Measurements from ENCODE around the gene NCAM1. TPM values are rescaled to one million over a fixed set of nuclear protein-coding genes. Genes with fewer than 3 reads are reported as not detected.

NCAM1 gene
- total and polyA plus RNA-seq, 2 of the 13 experiments (the other 11 are each of a cell fraction or from before 2014, with no cell fraction given), result 0.05 TPM; not detected in 1

DNA sequence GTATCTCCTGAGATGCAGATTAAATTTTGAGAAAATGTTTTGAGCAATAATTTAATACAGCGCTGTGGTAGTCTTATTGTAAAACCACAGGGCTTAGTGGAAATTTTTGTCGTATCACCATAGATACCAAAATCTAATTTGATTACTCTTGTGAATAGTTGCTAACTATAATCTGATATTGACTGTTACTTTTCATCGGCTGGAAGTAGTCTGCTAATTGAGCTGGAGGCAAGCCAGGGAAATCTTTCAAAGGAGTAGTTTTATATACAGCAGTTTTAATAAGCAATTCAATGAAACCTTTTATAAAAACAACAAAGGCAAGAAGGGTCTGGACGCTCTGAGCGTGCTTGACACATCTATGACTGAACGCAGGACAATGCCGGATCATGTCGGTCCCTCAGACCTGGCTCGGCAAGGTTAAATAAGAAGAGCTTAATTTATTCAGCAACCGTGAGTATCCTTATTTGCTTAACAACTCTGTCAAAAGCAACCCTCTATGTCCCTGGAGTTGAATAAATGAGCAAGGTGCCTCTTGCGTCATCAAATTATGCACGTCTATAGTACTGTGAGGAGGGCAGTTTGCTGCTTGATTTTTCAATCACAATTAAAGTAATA is 121.2 kb downstream of the NCAM1 start:
- Histone ChIP-seq H3K4me1 (ENCODE audit: insufficient read depth, low read length) (no peaks in the 10 kb centered on the region), H3K4me3 (replicated peaks in 1 of 3; ENCODE audit: insufficient read depth in 1 of 3, low read depth in 2 of 3, low read length in 3 of 3) (no peak overlapping the region), H2AFZ (ENCODE audit: low read length) (no peak overlapping the region), H4K20me1 (ENCODE audit: insufficient read depth, low read length) (no peaks in the 10 kb centered on the region), H3K9me3 (ENCODE audit: low read length) (no peaks in the 10 kb centered on the region), H3K4me2 (ENCODE audit: low read depth, low read length) (no peak overlapping the region), H3K27ac (ENCODE audit: extremely low read length, insufficient read depth, low read length) (no peak overlapping the region), H3K36me3 (replicated peaks in 1 of 2; ENCODE audit: control insufficient read depth in 1 of 2, insufficient read depth in 2 of 2, low read length in 2 of 2) (no peaks in the 10 kb centered on the region), H3K79me2 (ENCODE audit: insufficient read depth, low read length) (no peaks in the 10 kb centered on the region), H3K27me3 (ENCODE audit: control insufficient read depth in 1 of 2, insufficient read depth in 2 of 2, low read length in 2 of 2) (peaks cover 0 to 8% of the 10 kb centered on the region in 2 experiments; a peak in 2 of 5 replicates), H3K9ac (ENCODE audit: insufficient read depth, low read depth, low read length) (no peak overlapping the region)
- POLR2A ChIA-PET, result no interaction called here
- 40% methylated on average over 12 of the region's 12 CpGs for WGBS (ENCODE audit: low lambda C conversion rate)
- BruUV-seq (replicated peaks), result no TSS peak
- TF ChIP-seq ETS1 (CRISPR knock-in tag; IDR thresholded peaks at IDR 0.05) (no peak), CEBPB (IDR thresholded peaks at IDR 0.05; ENCODE audit: borderline replicate concordance, low read depth, low read length) (peak; percentile 29; the same call in 1 of the 2 replicates), NKX3-1 (CRISPR knock-in tag; IDR thresholded peaks at IDR 0.05) (no peak)
- intact Hi-C loops (cut with micrococcal nuclease; ENCODE audit: unreplicated experiment) (no loop called here), in situ Hi-C loops (cut with HindIII; ENCODE audit: extremely low pct_ligation_motif_present, low pct_unique_long_range_greater_than_20kb) (no loop called here)
- FAIRE-seq (no peak), DNase-seq (ENCODE audit: low spot score) (no peak), ATAC-seq (no peak)
- CTCF ChIA-PET (ENCODE audit: low intra/inter-chr PET ratio, low total read pairs), result no interaction called here

DNA sequence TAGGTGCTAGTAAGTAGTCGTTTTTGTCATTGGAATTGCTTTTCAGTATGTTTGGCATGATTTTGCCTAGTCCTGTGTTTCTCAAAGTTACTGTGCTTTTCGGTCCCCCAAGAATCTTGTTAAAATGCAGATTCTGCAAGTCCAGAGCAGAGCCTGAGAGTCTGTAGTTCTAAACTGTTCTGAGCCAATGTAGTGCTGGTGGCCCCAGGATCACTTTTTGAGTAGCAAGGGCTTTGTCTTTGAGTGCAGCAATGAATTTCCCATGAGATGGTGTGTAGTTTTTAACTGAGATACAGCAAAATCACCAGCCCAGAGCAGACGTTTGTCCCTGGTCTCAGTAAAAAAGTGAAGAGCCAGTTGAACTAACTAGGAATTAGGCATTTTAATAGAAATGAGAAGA is 122.4 kb downstream of the NCAM1 start:
- intact Hi-C loops (cut with micrococcal nuclease; ENCODE audit: unreplicated experiment), result no loop called here
- Histone ChIP-seq H3K4me2 (ENCODE audit: low read depth, low read length) (no peak overlapping the region), H3K4me1 (ENCODE audit: insufficient read depth, low read length) (no peaks in the 10 kb centered on the region), H3K9ac (ENCODE audit: insufficient read depth, low read depth, low read length) (no peak overlapping the region), H3K36me3 (replicated peaks in 1 of 2; ENCODE audit: control insufficient read depth in 1 of 2, insufficient read depth in 2 of 2, low read length in 2 of 2) (no peaks in the 10 kb centered on the region), H2AFZ (ENCODE audit: low read length) (no peak overlapping the region), H4K20me1 (ENCODE audit: insufficient read depth, low read length) (no peaks in the 10 kb centered on the region), H3K9me3 (ENCODE audit: low read length) (no peaks in the 10 kb centered on the region), H3K27ac (ENCODE audit: extremely low read length, insufficient read depth, low read length) (no peak overlapping the region), H3K79me2 (ENCODE audit: insufficient read depth, low read length) (no peaks in the 10 kb centered on the region), H3K4me3 (replicated peaks in 1 of 3; ENCODE audit: insufficient read depth in 1 of 3, low read depth in 2 of 3, low read length in 3 of 3) (no peak overlapping the region), H3K27me3 (ENCODE audit: control insufficient read depth in 1 of 2, insufficient read depth in 2 of 2, low read length in 2 of 2) (peaks cover 0 to 8% of the 10 kb centered on the region in 2 experiments; a peak in 2 of 5 replicates)
- WGBS (ENCODE audit: low lambda C conversion rate), result 2% methylated on average over 3 of the region's 3 CpGs
- ChIA-PET CTCF (ENCODE audit: low intra/inter-chr PET ratio, low total read pairs) (no interaction called here), POLR2A (no interaction called here)
- TF ChIP-seq GZF1 (CRISPR knock-in tag; IDR thresholded peaks at IDR 0.05) (no peak), U2AF1 (optimal IDR thresholded peaks at IDR 0.05; ENCODE audit: low read depth, low read length) (no peak), CEBPB (IDR thresholded peaks at IDR 0.05; ENCODE audit: borderline replicate concordance, low read depth, low read length) (no peak), TCF7L2 (IDR thresholded peaks at IDR 0.05; ENCODE audit: low read depth, low read length) (no peak)
- BruUV-seq (replicated peaks), result no TSS peak
- in situ Hi-C loops (cut with HindIII; ENCODE audit: extremely low pct_ligation_motif_present, low pct_unique_long_range_greater_than_20kb), result no loop called here
- DNase-seq (ENCODE audit: low spot score), result no peak
- no peak for ATAC-seq
- FAIRE-seq, result no peak
